ENCODE data around the gene SMARCB1.

SMARCB1 gene

GRCh38 chr22:23762842-23763578 is 23.8 kb upstream of the SMARCB1 start, which contains the start of gene C22orf15:
C22orf15 (plus strand) TSS chr22:23762990; CDS start chr22:23763307, 317 bp downstream.
- no peak for DNase-seq

DNA sequence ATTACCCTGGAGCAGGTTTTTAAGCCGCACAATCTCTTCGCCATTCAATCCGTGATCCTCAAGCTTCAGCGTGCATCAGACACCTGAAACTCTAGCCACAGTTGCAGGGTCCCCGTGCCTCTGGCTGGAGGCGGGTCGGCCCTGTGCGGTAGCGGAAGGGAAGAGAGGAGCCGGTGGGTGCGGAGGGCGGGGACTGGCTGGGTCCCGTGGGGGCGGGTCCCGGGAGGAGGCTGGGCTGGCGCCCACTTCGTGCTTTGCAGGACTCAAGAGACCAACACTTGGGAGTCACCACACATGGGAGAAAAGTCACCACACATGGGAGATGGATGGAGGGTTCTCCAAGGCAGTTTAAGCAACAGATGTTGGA is 23.2 kb upstream of the SMARCB1 start:
- DNase-seq: no peak

DNA sequence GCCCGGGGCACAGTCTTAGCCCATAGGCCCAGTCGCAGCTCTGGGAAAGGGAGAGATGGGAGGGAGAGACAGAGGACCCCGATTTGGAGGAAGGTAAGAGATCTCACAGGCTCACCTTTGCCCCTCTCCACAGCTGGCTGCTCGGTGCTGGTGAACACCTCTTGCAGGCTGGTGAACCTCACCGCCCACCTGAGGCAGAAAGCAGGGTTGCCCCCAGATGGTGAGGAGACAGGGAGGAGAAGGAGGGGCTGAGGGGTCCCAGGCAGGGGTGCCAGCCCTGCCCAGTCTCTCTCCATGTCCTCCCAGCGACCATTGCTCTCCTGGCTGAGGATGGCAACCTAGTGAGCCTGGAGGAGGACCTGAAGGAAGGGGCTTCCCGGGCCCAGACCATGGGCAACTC is 22.8 kb upstream of the SMARCB1 start:
- no peak for DNase-seq

- DNase-seq: no peak
These were observed 21.6 kb upstream of the SMARCB1 start for GRCh38 chr22:23764899-23765881.

DNA sequence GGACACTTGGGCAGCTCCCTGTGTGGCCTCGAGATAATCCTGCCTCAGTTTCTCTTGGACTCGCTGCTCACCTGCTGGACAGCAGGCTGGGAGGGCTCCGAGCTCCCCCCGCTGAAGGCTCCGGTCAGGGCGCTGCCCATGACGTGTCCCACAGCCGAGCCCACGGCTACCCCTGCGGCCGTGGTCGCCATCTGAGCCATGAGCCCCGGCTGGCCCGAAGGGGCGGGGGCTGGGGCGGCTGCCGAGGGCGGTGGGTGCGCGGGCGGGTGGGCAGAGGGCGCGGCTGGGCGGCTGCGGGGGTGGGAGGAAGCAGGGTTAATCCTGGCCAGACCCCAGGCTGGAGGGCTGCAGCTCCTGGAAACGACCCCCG is 19.5 kb upstream of the SMARCB1 start:
- no peak for DNase-seq

DNA sequence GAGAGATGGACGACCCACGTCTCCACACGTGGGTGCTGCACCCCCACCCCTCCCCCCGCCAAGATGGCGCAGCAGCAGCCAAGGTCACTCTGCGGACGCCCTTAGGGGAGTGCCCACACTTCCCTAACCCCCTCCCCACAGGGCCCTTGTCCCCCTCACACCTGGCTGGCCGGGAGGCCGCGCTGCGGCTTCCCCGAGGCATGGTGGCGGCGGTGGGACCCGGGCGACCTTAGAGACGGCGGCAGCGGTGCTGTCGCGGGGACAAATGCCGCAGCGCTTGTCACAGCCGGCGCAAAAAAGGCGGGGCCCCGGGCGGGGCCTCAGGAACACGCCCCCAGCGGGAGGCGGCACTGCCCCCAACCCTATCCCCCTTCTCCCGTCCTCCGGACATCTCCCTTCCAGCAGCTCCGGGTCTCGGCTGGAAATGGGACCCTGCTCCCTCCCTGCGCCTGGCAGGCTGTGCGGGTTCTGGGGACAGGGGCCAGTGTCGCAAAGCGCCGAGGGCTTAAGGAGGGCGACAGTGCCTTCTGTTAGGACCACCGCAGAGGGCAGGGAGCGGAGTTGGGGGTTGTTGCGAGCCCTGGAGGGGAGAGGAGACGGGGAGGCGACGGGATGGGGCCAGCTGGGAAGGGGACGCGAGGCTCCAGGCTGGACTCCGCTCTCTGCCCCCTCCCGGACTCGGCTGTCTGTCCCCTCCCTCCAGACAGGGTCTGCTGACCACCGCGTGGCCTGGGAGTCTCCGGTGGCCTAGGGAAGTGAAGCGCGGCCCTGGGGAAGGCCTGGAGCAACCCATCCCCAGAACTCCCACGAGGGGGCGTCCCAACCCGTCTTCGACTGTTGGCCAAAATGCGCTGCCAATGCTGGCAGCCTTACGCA is 18.9 kb upstream of the SMARCB1 start, which contains the start of gene CHCHD10:
Gene CHCHD10 (minus strand): TSS at position 300 of the 876 bp plus-strand sequence. CDS start 98 bp downstream, at position 202.
- DNase-seq: peak; percentile 65

GRCh38 chr22:23769321-23769965 is 17.3 kb upstream of the SMARCB1 start:
- no peak for DNase-seq

DNA sequence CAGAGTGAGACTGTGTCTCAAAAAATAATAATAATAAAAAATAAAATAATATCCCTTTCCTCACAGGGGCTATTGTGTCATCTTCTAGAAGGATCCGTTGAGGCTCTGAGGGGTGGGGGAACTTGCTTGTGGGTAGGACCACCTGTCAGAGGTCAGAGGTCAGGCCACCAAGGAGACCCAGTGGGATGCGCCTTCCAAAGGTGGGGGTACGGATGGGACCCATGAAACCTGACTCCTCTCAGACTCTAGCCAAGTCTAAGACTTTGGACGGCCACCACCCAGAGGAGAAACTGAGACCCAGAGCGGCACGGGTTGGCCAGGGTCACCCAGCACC is 14.5 kb upstream of the SMARCB1 start:
- no peak for DNase-seq

DNA sequence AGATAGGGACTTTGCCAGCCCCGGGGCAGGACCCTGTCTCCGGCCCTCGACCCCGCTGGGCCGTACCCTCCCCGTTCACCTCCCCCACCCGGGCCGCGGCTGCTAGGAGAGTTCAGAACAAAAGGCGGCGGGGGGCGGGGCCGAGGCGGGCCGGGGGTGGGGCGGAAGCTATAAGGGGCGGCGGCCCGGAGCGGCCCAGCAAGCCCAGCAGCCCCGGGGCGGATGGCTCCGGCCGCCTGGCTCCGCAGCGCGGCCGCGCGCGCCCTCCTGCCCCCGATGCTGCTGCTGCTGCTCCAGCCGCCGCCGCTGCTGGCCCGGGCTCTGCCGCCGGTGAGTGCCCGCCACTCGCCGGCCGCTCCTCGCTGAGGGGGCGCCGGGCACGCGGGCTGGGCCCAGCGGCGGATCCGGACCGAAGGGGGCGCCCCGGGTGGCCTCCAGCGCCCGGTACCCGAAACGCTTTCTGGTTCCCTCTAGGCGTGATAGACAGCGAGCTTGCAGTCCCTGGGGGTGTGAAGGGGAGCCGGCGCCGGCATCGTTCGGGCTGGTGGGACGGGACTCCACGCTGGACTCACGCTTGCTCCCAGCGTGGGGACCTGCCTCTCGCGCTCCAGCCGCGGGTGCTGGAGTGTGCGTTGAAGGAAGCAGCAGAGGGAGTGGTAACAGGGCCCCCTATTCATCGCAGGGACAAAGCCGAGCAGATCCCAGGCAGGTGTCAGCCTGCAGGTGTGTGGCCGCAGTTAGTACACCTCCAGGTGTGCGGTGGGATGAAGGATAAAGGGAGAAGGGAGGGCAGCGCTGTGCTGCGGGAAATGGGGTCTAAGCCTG is 13.9 kb upstream of the SMARCB1 start, which contains the start of gene MMP11:
Gene MMP11 (plus strand): TSS at position 201 of the 825 bp plus-strand sequence. CDS start 22 bp downstream, at position 223.
- DNase-seq: peak; percentile 21

DNA sequence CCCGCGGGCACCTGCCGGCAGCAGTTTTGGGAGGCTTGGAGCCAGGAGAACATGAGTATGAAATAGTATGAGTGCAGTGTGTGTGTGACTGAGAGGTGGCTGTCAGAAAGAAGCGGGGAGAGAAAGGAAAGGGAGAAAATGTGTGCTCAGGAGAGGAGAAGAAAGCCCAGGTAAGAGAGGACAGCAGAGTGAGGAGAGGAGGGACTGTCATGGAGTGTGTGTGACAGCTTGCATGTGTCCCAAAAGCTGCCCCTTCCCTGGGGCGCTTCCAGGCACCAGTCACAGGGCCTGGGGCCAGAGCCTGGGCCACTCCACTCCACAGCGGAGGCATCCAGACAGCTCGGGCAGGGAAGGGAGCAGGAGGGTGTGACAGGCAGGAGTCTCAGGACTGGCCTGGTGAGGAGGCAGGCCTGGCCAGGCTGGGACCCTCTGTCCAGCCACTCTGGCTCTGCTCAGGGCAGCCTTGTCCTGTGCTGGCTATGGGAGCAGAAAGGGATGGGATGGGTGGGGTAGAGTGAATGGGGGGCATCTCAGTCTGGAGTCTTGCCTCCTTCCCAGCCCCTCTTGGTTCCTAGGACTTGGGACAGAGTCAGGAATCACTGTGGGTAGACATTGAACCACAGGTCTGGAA is 13.2 kb upstream of the SMARCB1 start:
- DNase-seq: no peak

GRCh38 chr22:23774114-23774921 is 12.4 kb upstream of the SMARCB1 start:
- DNase-seq: no peak

DNA sequence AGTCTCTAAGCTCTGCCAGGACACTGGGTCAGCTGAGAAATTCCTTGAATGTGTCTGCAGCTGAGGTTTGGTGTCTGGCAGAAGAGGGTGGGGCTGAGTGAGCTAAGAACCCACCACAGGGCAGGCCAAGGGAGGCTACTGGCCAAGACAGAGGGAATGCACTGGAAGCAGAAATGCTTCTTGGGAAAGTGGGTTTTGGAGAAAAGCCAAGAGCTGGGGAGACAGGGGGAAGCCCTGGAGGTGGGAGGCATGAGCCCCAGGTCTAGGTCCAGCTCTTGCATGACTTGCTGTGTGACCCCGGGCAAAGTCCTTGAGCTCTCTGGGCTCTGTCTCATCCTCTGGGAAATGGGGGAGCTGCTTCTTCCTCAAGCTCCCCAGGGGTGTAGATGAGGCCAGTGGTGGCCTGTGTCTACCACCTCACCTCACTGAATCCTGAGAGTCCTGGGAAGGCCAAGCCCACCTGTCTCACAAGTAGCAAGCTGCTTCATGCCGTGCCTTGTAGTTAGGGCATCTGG is 11.8 kb upstream of the SMARCB1 start:
- no peak for DNase-seq

DNA sequence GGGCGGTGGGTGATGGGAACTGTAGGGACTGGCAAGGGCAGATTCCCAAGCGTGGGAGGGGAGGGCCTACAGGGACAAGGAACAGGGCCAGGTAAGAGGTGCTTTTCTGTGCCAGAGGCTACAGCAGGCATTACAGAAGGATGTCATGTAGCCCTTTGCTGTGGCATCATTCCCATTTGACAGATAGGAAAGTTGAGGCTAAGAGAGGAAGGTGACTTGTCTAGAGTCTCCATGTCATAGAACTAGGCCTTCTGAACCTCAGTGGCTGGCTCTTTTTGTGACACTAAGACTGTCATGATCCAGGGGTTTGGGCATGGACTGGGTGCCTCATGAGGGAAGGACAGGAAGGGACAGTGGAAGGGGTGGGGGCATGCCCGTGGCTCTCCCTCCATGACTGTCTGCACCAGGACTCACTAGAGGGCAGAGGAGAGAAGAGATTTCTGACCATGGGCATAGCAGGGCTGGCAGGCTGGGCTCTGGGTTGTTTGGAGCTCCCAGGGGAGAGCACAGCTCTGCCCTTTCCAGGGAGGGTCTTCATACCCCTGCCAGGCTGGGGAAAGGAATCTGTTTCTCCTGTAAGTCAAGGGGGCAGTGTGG is 10.9 kb upstream of the SMARCB1 start:
- DNase-seq: no peak

DNA sequence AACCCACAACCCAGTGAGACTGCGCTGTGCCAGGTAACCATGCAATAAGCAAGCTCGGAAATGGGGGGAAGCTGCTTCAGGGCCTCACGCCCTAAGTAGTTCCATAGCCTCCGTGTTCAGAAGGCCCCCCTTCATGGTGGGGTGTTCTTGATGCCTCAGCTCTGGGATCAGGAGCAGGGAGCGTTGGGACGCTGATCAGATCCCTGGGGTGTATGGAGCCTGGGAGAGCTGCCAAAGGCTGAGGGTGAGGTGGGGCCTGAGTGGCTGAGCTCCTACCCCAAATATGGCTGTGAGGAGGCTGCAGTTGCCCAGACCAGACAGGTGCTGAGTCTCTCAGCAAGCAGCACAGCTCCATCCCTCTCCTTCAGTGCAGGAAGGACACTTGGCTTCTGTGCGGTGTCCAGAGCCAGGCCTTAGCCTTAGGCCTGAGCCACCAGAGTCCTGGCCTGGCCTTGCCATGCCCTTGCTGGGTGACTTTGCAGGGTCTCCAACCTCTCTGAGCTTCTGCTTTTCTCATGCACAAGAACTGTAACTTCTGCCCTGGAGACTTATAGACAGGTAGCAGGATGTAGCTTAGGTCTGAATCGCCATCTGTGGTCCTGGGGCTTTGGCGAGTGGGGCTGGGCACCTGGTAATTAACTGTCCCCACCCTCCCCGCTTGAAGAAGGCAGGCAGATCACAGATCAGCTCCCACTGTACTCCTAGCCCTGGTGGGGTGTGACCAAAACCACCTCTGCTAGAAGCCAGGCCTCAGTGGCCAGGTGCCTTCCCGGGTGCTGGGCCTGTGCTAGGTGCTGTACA is 8.8 kb upstream of the SMARCB1 start:
- peak; percentile 56 for DNase-seq

GRCh38 chr22:23778577-23778900 is 8.2 kb upstream of the SMARCB1 start:
- DNase-seq: no peak

GRCh38 chr22:23779083-23779482 is 7.7 kb upstream of the SMARCB1 start:
- DNase-seq: no peak

DNA sequence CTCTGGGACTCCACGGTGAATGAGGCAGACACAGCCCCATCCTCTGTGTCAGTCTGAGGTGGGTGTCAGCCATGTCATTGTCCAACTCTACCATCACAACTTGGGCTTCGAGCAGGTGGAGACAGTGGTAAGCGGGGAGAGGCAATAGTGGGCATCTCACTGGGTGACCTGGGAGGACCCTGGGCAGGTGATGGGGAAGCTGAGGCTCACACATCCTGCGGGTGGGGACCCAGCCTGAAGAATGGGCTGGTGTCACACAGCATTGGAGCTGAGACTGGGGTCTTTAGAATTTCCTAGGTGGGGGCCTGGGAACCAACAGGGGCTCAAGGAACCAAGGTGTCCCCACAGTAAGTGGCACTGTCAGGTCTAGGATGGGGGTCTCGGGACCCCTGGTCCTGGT is 7.0 kb upstream of the SMARCB1 start:
- no peak for DNase-seq

- no peak for DNase-seq
These were observed 6.5 kb upstream of the SMARCB1 start for GRCh38 chr22:23780146-23780748.
